Measurements from ENCODE around the gene ANGEL1. TPM values are rescaled to one million over a fixed set of nuclear protein-coding genes. Genes with fewer than 3 reads are reported as not detected.

Gene ANGEL1
- total RNA-seq, 1 donor from 2014 or later: 14.8 TPM

- peaks cover 23% of the 10 kb centered on the region for H3K4me1 Mint-ChIP-seq (ENCODE audit: low read depth)
- H3K27ac Mint-ChIP-seq: no peak overlapping the region
- no peaks in the 10 kb centered on the region for H3K9me3 Mint-ChIP-seq
- peaks cover 2% of the 10 kb centered on the region for H3K27me3 Mint-ChIP-seq (ENCODE audit: insufficient read depth)
- no peak for DNase-seq (ENCODE audit: low spot score)
- intact Hi-C loops (cut with micrococcal nuclease): loop anchor here (5.0 kb wide), 5 partner anchors 147 to 823 kb away; partner anchors contain the start of genes GPATCH2L, IFT43, SAMD15 and TMED8
- H3K4me3 Mint-ChIP-seq: peak overlapping the region; percentile 96
- H3K36me3 Mint-ChIP-seq (ENCODE audit: low read depth): peaks cover 14% of the 10 kb centered on the region
These were observed 2.2 kb downstream of the ANGEL1 start for GRCh38 chr14:76810525-76810924.

GRCh38 chr14:76808990-76809389 lies 3.7 kb downstream of the ANGEL1 start:
- peaks cover 23% of the 10 kb centered on the region for H3K4me1 Mint-ChIP-seq (ENCODE audit: low read depth)
- H3K9me3 Mint-ChIP-seq: no peaks in the 10 kb centered on the region
- no peak overlapping the region for H3K27ac Mint-ChIP-seq
- H3K4me3 Mint-ChIP-seq: no peak overlapping the region
- DNase-seq (ENCODE audit: low spot score): no peak
- intact Hi-C loops (cut with micrococcal nuclease): no loop called here
- no peaks in the 10 kb centered on the region for H3K27me3 Mint-ChIP-seq (ENCODE audit: insufficient read depth)
- peaks cover 19% of the 10 kb centered on the region for H3K36me3 Mint-ChIP-seq (ENCODE audit: low read depth)

- Mint-ChIP-seq H3K27me3 (ENCODE audit: insufficient read depth) (no peaks in the 10 kb centered on the region), H3K27ac (no peak overlapping the region), H3K9me3 (no peaks in the 10 kb centered on the region), H3K4me3 (no peak overlapping the region), H3K36me3 (ENCODE audit: low read depth) (peaks cover 28% of the 10 kb centered on the region), H3K4me1 (ENCODE audit: low read depth) (peaks cover 28% of the 10 kb centered on the region)
- intact Hi-C loops (cut with micrococcal nuclease): no loop called here
- DNase-seq (ENCODE audit: low spot score): no peak
These were observed 4.7 kb downstream of the ANGEL1 start for GRCh38 chr14:76808011-76808410.

GRCh38 chr14:76806446-76806845 lies 6.2 kb downstream of the ANGEL1 start:
- no peaks in the 10 kb centered on the region for H3K9me3 Mint-ChIP-seq
- peaks cover 26% of the 10 kb centered on the region for H3K4me1 Mint-ChIP-seq (ENCODE audit: low read depth)
- H3K27me3 Mint-ChIP-seq (ENCODE audit: insufficient read depth): no peaks in the 10 kb centered on the region
- H3K4me3 Mint-ChIP-seq: no peak overlapping the region
- intact Hi-C loops (cut with micrococcal nuclease): no loop called here
- no peak overlapping the region for H3K27ac Mint-ChIP-seq
- H3K36me3 Mint-ChIP-seq (ENCODE audit: low read depth): peaks cover 39% of the 10 kb centered on the region
- DNase-seq (ENCODE audit: low spot score): no peak

- DNase-seq (ENCODE audit: low spot score): no peak
- Mint-ChIP-seq H3K27me3 (ENCODE audit: insufficient read depth) (peaks cover 1% of the 10 kb centered on the region), H3K36me3 (ENCODE audit: low read depth) (peaks cover 17% of the 10 kb centered on the region), H3K4me3 (no peak overlapping the region), H3K4me1 (ENCODE audit: low read depth) (no peaks in the 10 kb centered on the region), H3K9me3 (no peaks in the 10 kb centered on the region), H3K27ac (no peak overlapping the region)
- intact Hi-C loops (cut with micrococcal nuclease): no loop called here
These were observed 18.7 kb downstream of the ANGEL1 start for GRCh38 chr14:76793956-76794355.

GRCh38 chr14:76793324-76793723 lies 19.4 kb downstream of the ANGEL1 start:
- Mint-ChIP-seq H3K27me3 (ENCODE audit: insufficient read depth) (peaks cover 1% of the 10 kb centered on the region), H3K9me3 (no peaks in the 10 kb centered on the region), H3K36me3 (ENCODE audit: low read depth) (peaks cover 18% of the 10 kb centered on the region), H3K27ac (no peak overlapping the region), H3K4me1 (ENCODE audit: low read depth) (no peaks in the 10 kb centered on the region), H3K4me3 (no peak overlapping the region)
- no peak for DNase-seq (ENCODE audit: low spot score)
- intact Hi-C loops (cut with micrococcal nuclease): no loop called here

- no peak overlapping the region for H3K4me3 Mint-ChIP-seq
- no peaks in the 10 kb centered on the region for H3K9me3 Mint-ChIP-seq
- H3K4me1 Mint-ChIP-seq (ENCODE audit: low read depth): no peaks in the 10 kb centered on the region
- peaks cover 1% of the 10 kb centered on the region for H3K27me3 Mint-ChIP-seq (ENCODE audit: insufficient read depth)
- intact Hi-C loops (cut with micrococcal nuclease): no loop called here
- DNase-seq (ENCODE audit: low spot score): no peak
- no peak overlapping the region for H3K27ac Mint-ChIP-seq
- peaks cover 18% of the 10 kb centered on the region for H3K36me3 Mint-ChIP-seq (ENCODE audit: low read depth)
These were observed 20.3 kb downstream of the ANGEL1 start for GRCh38 chr14:76792422-76792821.

GRCh38 chr14:76786601-76787000 lies 26.1 kb downstream of the ANGEL1 start:
- Mint-ChIP-seq H3K4me1 (ENCODE audit: low read depth) (peaks cover 36% of the 10 kb centered on the region), H3K36me3 (ENCODE audit: low read depth) (peaks cover 19% of the 10 kb centered on the region), H3K9me3 (no peaks in the 10 kb centered on the region), H3K27me3 (ENCODE audit: insufficient read depth) (no peaks in the 10 kb centered on the region), H3K27ac (peak overlapping the region; percentile 47), H3K4me3 (no peak overlapping the region)
- DNase-seq (ENCODE audit: low spot score): no peak
- intact Hi-C loops (cut with micrococcal nuclease): no loop called here

GRCh38 chr14:76784881-76785280 lies 27.8 kb downstream of the ANGEL1 start:
- Mint-ChIP-seq H3K27me3 (ENCODE audit: insufficient read depth) (no peaks in the 10 kb centered on the region), H3K36me3 (ENCODE audit: low read depth) (peaks cover 29% of the 10 kb centered on the region), H3K27ac (no peak overlapping the region), H3K4me1 (ENCODE audit: low read depth) (peaks cover 49% of the 10 kb centered on the region), H3K4me3 (no peak overlapping the region), H3K9me3 (no peaks in the 10 kb centered on the region)
- intact Hi-C loops (cut with micrococcal nuclease): loop anchor here (1.0 kb wide), 1 partner anchor 75 kb away; no protein-coding TSS in a partner anchor
- DNase-seq (ENCODE audit: low spot score): peak; percentile 33

- DNase-seq (ENCODE audit: low spot score): no peak
- no peak overlapping the region for H3K27ac Mint-ChIP-seq
- H3K4me3 Mint-ChIP-seq: no peak overlapping the region
These were observed 28.3 kb downstream of the ANGEL1 start for GRCh38 chr14:76784266-76784874.

GRCh38 chr14:76782885-76783566 lies 29.7 kb downstream of the ANGEL1 start:
- no peak for DNase-seq (ENCODE audit: low spot score)
- intact Hi-C loops (cut with micrococcal nuclease): loop anchor here (1.0 to 2.0 kb wide), 2 partner anchors 15 to 30 kb away; partner anchors contain the start of gene ANGEL1
- H3K9me3 Mint-ChIP-seq: no peaks in the 10 kb centered on the region
- H3K4me1 Mint-ChIP-seq (ENCODE audit: low read depth): peaks cover 49% of the 10 kb centered on the region
- H3K4me3 Mint-ChIP-seq: peak overlapping the region; percentile 38
- H3K27me3 Mint-ChIP-seq (ENCODE audit: insufficient read depth): no peaks in the 10 kb centered on the region
- peak overlapping the region; percentile 58 for H3K27ac Mint-ChIP-seq
- peaks cover 26% of the 10 kb centered on the region for H3K36me3 Mint-ChIP-seq (ENCODE audit: low read depth)

More at GRCh38 chr14:76784266-76784874, 28.3 kb downstream of the ANGEL1 start:
- Mint-ChIP-seq H3K9me3 (no peaks in the 10 kb centered on the region), H3K4me1 (ENCODE audit: low read depth) (peaks cover 49% of the 10 kb centered on the region), H3K27me3 (ENCODE audit: insufficient read depth) (no peaks in the 10 kb centered on the region), H3K36me3 (ENCODE audit: low read depth) (peaks cover 29% of the 10 kb centered on the region)
- intact Hi-C loops (cut with micrococcal nuclease): loop anchor here (1.0 kb wide), 1 partner anchor 74 kb away; no protein-coding TSS in a partner anchor

GRCh38 chr14:76782115-76782884 lies 30.4 kb downstream of the ANGEL1 start:
- DNase-seq (ENCODE audit: low spot score): no peak
- peak overlapping the region; percentile 58 for H3K27ac Mint-ChIP-seq
- intact Hi-C loops (cut with micrococcal nuclease): loop anchor here (1.0 to 2.0 kb wide), 2 partner anchors 14 to 31 kb away; partner anchors contain the start of gene ANGEL1
- H3K4me1 Mint-ChIP-seq (ENCODE audit: low read depth): peaks cover 49% of the 10 kb centered on the region
- H3K36me3 Mint-ChIP-seq (ENCODE audit: low read depth): peaks cover 23% of the 10 kb centered on the region
- H3K9me3 Mint-ChIP-seq: no peaks in the 10 kb centered on the region
- H3K4me3 Mint-ChIP-seq: peak overlapping the region; percentile 38
- H3K27me3 Mint-ChIP-seq (ENCODE audit: insufficient read depth): no peaks in the 10 kb centered on the region

All from activated T-helper 1 cell treated with anti-CD3 and anti-CD28 coated beads, Interleukin-12 subunit alpha, Interleukin-12 subunit beta, Interleukin-2, Interleukin-4 antibody, amounts not matched to agents 30 ng/mL and 10 ng/mL and 1 ng/mL, durations not matched to agents 14 hours and 24 hours and 36 hours (primary cell).